CD4-positive, alpha-beta T cell (primary cell): ENCODE results near the gene C1QTNF3. TPM values are rescaled to one million over a fixed set of nuclear protein-coding genes. Genes with fewer than 3 reads are reported as not detected.

Experiments
- ATAC-seq: fragments of 200-7000 bp; cut with Tn5 transposase; one replicate; pipeline ENCODE4 v1.10.0; 2022; ENCODE audit warnings: mild to moderate bottlenecking; ENCODE audit not compliant: poor library complexity
- CTCF ChIA-PET: fragments of 350-600 bp; sonication (Branson Sonifier 250); formaldehyde crosslinking; loops from one replicate; lab custom pipeline; 2021; ENCODE audit warnings: antibody characterized with exemption, inconsistent platforms; lab: Charles Lee
- POLR2A ChIA-PET: fragments of 350-600 bp; sonication (Branson Sonifier 250); formaldehyde crosslinking; loops from one replicate; lab custom pipeline; 2021; ENCODE audit warnings: antibody characterized with exemption, inconsistent platforms; lab: Charles Lee
- DNase-seq, 14 experiments: peaks; one replicate each; pipeline ENCODE4 v3.0.0-alpha.2; 2013 to 2020; ENCODE audit warnings: mixed read lengths in 2 of 14
- H3K27ac ChIP-seq, 2 donors: one replicate each; pipeline versions ENCODE4 v1.5.1 to v1.7.0; 2013; ENCODE audit warnings: low read length in 2 of 2, low read depth in 1 of 2, mild to moderate bottlenecking in 1 of 2
- H3K27me3 ChIP-seq, 2 experiments: 1 replicate in 1 of 2; 2 replicates in 1 of 2; pipeline versions ENCODE4 v1.6.1 to v1.7.0; 2013; ENCODE audit warnings: low read length in 2 of 2, control low read depth in 1 of 2, mild to moderate bottlenecking in 1 of 2, moderate library complexity in 1 of 2; ENCODE audit not compliant: insufficient read depth in 2 of 2, control insufficient read depth in 1 of 2
- H3K36me3 ChIP-seq: one replicate; pipeline ENCODE4 v1.6.1; 2013; ENCODE audit warnings: low read length, control low read depth; ENCODE audit not compliant: insufficient read depth
- H3K4me1 ChIP-seq: one replicate; pipeline ENCODE4 v1.6.1; 2013; ENCODE audit warnings: low read length, control low read depth; ENCODE audit not compliant: insufficient read depth
- H3K4me3 ChIP-seq: one replicate; pipeline ENCODE4 v1.5.1; 2013; ENCODE audit warnings: mild to moderate bottlenecking, low read length, moderate library complexity
- H3K9me3 ChIP-seq, 2 experiments: 1 replicate in 1 of 2; 2 replicates in 1 of 2; pipeline versions ENCODE4 v1.6.1 to v1.7.0; 2013; ENCODE audit warnings: low read length in 2 of 2, mild to moderate bottlenecking in 2 of 2, control low read depth in 1 of 2, moderate library complexity in 1 of 2; ENCODE audit not compliant: control insufficient read depth in 1 of 2, insufficient read depth in 1 of 2
- H3K27ac Mint-ChIP-seq: one replicate; pipeline ENCODE4 v1.8.0; 2020; ENCODE audit warnings: mixed read lengths
- H3K27me3 Mint-ChIP-seq: one replicate; pipeline ENCODE4 v1.8.0; 2021; ENCODE audit warnings: mixed read lengths
- H3K36me3 Mint-ChIP-seq: one replicate; pipeline ENCODE4 v1.8.0; 2021; ENCODE audit warnings: low read depth, mixed read lengths
- H3K4me1 Mint-ChIP-seq: one replicate; pipeline ENCODE4 v1.8.0; 2021; ENCODE audit warnings: low read depth, mixed read lengths
- H3K4me3 Mint-ChIP-seq: one replicate; pipeline ENCODE4 v1.8.0; 2020; ENCODE audit warnings: mild to moderate bottlenecking, mixed read lengths
- H3K9me3 Mint-ChIP-seq: one replicate; pipeline ENCODE4 v1.8.0; 2020; ENCODE audit warnings: mixed read lengths
- intact Hi-C, 2 experiments: fragments of 100-400 bp; cut with DNase I in 1 of 2; cut with micrococcal nuclease in 1 of 2; formaldehyde crosslinking; loops; one replicate each; pipeline versions ENCODE4 v1.15.1 to v1.9.0; 2023 to 2025; cut with DNase I, micrococcal nuclease
- total RNA-seq, 174 experiments: library from RNA in 2 of 174; stranded (reverse) in 2 of 174; gene quantifications; one replicate each; pipeline ENCODE4 v1.2.3 and lab custom pipeline; 2021 to 2026
- TF ChIP-seq, protein P1 (sequence below): fragments of 200-600 bp; IDR thresholded peaks from one replicate; pipeline ENCODE4 v1.8.0; 2022; ENCODE audit warnings: antibody characterized with exemption, mild to moderate bottlenecking

The C1QTNF3 gene
- total RNA-seq, 2 experiments from 2014 or later: 2.9 to 3.2 TPM

DNA sequence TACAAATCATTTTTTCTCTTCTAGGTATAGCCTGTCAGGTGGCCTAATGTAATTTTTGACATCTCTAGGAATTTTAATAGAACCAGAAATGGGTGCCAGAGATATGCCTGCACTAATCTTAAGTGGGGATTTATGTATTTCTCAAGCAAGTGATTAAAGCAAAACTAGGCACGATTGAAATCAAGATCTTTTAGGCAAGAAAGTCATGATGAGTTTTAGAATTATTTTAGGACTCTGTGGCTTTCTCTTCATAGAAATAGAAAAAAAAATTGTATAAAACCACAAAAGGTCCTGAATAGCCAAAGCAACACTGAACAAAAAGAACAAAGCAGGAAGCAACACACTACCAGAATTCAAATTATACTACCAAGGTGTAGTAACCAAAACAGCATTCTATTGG is 34.2 kb downstream of the C1QTNF3 start:
- DNase-seq (peak in 2 of 14 experiments; percentile 9 to 17), ATAC-seq (no peak)
- Mint-ChIP-seq H3K27ac (peak overlapping the region; percentile 95), H3K4me1 (peaks cover 41% of the 10 kb centered on the region), H3K9me3 (no peaks in the 10 kb centered on the region), H3K27me3 (no peaks in the 10 kb centered on the region), H3K36me3 (peaks cover 21% of the 10 kb centered on the region), H3K4me3 (peak overlapping the region; percentile 96)
- H3K27ac ChIP-seq: peak overlapping the region; percentile 79 to 81
- peaks cover 9% of the 10 kb centered on the region for H3K4me1 ChIP-seq
- ChIA-PET POLR2A (interaction anchor here (0.9 to 2.3 kb wide), 7 partner anchors 8 to 921 kb away, joined by 3 to 18 read pairs (median 6); partner anchors contain the start of genes BRIX1, DNAJC21 and RAD1), CTCF (no interaction called here)
- H3K9me3 ChIP-seq: no peaks in the 10 kb centered on the region
- H3K4me3 ChIP-seq: peak overlapping the region; percentile 82
- intact Hi-C loops: loop anchor here (1.0 to 10.0 kb wide), 7 partner anchors 568 to 1837 kb away; partner anchors contain the start of genes BRIX1 (in 1 of the 2), GOLPH3 (in 1 of the 2), RAD1 (in 1 of the 2) and TARS1 (in 1 of the 2)
- H3K36me3 ChIP-seq: peaks cover 5% of the 10 kb centered on the region
- TF ChIP-seq, protein P1, sequence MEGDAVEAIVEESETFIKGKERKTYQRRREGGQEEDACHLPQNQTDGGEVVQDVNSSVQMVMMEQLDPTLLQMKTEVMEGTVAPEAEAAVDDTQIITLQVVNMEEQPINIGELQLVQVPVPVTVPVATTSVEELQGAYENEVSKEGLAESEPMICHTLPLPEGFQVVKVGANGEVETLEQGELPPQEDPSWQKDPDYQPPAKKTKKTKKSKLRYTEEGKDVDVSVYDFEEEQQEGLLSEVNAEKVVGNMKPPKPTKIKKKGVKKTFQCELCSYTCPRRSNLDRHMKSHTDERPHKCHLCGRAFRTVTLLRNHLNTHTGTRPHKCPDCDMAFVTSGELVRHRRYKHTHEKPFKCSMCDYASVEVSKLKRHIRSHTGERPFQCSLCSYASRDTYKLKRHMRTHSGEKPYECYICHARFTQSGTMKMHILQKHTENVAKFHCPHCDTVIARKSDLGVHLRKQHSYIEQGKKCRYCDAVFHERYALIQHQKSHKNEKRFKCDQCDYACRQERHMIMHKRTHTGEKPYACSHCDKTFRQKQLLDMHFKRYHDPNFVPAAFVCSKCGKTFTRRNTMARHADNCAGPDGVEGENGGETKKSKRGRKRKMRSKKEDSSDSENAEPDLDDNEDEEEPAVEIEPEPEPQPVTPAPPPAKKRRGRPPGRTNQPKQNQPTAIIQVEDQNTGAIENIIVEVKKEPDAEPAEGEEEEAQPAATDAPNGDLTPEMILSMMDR: no peak
- no peaks in the 10 kb centered on the region for H3K27me3 ChIP-seq

DNA sequence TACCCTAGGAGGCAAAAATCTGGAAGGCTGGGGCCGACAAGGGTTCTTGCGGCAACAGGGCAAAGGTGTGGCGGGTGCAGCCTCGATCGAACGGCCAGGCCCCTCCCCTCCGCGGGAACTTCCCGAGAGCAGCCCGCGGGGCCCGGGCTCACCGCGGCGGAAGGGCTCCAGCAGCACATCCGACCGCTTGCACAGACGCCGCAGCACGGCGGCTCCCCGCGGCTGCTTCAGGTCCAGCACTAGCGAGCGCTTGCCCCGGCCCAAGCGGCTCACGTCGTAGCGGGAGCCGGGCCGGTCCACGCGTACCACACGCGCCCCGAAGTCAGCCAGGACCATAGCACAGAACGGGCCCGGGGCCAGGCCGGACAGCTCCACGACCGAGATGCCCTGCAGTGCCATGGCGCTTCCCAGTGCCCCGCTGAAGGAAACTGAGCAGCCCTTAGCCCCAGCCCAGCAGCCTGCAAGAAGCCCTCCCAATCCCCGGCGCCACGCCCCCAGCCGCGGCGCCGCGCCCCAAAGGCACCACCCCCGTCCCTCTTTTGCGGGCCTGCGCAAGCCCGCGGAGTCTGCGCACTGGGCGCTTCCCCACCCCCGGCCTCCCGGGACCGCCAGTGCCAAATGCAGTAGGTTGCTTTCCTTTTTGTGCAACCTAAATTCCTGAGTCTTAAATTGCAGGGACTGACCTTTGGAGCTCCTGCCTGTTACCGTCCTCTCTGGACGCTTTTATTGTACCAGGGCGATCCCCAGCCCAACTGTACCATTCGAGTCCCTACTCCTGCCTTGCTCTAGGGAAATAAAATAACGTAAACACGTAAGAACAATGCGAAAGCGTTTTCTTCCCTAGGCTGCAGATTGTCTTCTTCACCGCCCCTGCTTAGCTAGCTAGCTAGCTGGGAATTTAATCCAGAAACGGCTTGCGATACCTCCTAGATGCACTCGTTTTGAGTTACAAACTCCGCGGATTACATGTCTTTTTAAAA is 35.1 kb downstream of the C1QTNF3 start, which contains the start of gene AMACR:
TSS of gene AMACR (minus strand) at position 430 of the 980 bp plus-strand sequence. CDS start at position 399, 31 bp downstream.
- peak; percentile 62 to 97 (median 89) for DNase-seq
- Mint-ChIP-seq H3K27me3 (no peaks in the 10 kb centered on the region), H3K27ac (peak within 1 kb of the TSS; percentile 95), H3K36me3 (peaks cover 30% of the 10 kb centered on the region), H3K9me3 (no peaks in the 10 kb centered on the region), H3K4me1 (peaks cover 41% of the 10 kb centered on the region), H3K4me3 (peak within 1 kb of the TSS; percentile 96)
- Histone ChIP-seq H3K27me3 (no peaks in the 10 kb centered on the region), H3K36me3 (peaks cover 13% of the 10 kb centered on the region), H3K27ac (peak within 1 kb of the TSS; percentile 79 to 81), H3K4me1 (peaks cover 9% of the 10 kb centered on the region), H3K9me3 (no peaks in the 10 kb centered on the region), H3K4me3 (peak within 1 kb of the TSS; percentile 82)
- POLR2A ChIA-PET: interaction anchor here (0.9 to 2.3 kb wide), 8 partner anchors 9 to 922 kb away, joined by 3 to 18 read pairs (median 5); partner anchors contain the start of genes BRIX1, DNAJC21 and RAD1
- peak; percentile 95 for ATAC-seq
- CTCF ChIA-PET: no interaction called here
- intact Hi-C loops: loop anchor here (1.0 to 10.0 kb wide), 8 partner anchors 567 to 1836 kb away; partner anchors contain the start of genes BRIX1 (in 1 of the 2), GOLPH3 (in 1 of the 2), RAD1 (in 1 of the 2) and TARS1 (in 1 of the 2)
- TF ChIP-seq, protein P1: no peak

DNA sequence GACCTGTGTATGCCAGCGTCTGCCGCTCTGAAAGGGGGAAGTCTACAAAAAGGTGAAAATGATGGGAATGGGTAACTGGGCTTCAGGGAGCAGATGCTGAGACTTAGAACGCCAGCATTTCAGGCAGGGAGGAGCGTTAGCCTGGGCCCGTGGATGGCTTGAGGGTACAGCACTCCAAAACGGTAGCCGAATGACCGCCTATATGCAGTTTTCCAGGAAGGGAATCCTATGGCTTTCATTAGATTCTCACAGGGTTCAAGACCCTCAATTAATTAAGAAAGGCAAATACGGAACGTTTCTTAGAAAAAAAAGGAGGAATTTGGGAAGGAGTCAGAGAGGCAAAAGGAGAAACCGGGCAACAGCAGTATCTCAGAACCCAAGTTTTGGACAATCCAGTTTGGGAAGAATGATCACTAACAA is 35.8 kb downstream of the C1QTNF3 start:
- Mint-ChIP-seq H3K4me3 (peak overlapping the region; percentile 96), H3K27ac (peak overlapping the region; percentile 95), H3K36me3 (peaks cover 37% of the 10 kb centered on the region), H3K27me3 (no peaks in the 10 kb centered on the region), H3K9me3 (no peaks in the 10 kb centered on the region), H3K4me1 (peaks cover 41% of the 10 kb centered on the region)
- ATAC-seq: no peak
- TF ChIP-seq, protein P1: no peak
- no peaks in the 10 kb centered on the region for H3K27me3 ChIP-seq
- H3K4me1 ChIP-seq: peaks cover 9% of the 10 kb centered on the region
- ChIA-PET CTCF (no interaction called here), POLR2A (interaction anchor here (1.3 to 2.3 kb wide), 6 partner anchors 10 to 923 kb away, joined by 3 to 18 read pairs (median 7); partner anchors contain the start of gene DNAJC21)
- DNase-seq: peak in 4 of 14 experiments; percentile 2 to 29 (median 7)
- peak overlapping the region; percentile 79 to 81 for H3K27ac ChIP-seq
- intact Hi-C loops: loop anchor here (2.0 to 10.0 kb wide), 6 partner anchors 835 to 1835 kb away; partner anchors contain the start of genes BRIX1 (in 1 of the 2), GOLPH3 (in 1 of the 2), RAD1 (in 1 of the 2) and ZFR (in 1 of the 2)
- no peaks in the 10 kb centered on the region for H3K9me3 ChIP-seq
- H3K36me3 ChIP-seq: peaks cover 13% of the 10 kb centered on the region
- peak overlapping the region; percentile 82 for H3K4me3 ChIP-seq
